ENCODE data around the gene DPM2.

DPM2 gene

DNA sequence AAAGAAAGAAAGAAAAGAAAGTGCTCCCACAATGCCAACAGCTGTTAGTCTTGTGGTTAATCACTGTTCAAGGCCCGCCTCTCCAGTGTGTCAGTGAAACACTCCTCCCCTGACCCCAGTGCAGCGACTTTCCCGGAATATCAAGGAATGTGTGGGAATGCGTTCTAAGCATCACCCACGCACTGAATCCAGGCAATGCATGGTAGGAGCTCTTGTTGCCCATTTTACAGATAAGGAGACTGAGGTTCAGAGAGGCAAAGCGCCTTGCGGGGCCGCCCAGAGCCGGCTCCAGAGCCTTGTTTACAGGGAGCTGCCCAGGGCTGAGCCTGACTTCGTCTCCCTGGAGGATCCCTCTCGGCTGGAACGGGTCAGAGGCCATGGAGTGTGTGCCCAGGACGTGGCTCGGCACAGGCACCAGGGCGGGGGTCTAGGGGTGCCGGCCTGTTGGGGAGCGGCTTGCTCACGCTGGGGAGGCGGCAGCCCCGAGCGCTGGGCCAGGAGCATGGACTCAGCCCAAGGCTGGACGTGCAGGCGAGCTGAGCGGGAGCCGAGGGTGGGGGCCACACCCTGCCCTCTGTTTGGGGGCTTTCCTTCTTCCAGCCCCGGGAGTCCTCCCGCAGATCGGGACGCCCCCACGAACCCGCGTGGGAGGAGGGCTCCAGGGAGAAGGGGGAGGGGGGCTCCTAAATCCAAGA lies 39.1 kb downstream of the DPM2 start:
- H3K4me3 ChIP-seq (ENCODE audit: low read length in 2 of 2), result peak overlapping the region; percentile 67 to 77
- H3K4me1 ChIP-seq (ENCODE audit: control insufficient read depth in 2 of 2, insufficient read depth in 2 of 2, low read length in 2 of 2), result peaks cover 28 to 29% of the 10 kb centered on the region in 2 donors
- H3K27me3 ChIP-seq (ENCODE audit: control insufficient read depth in 2 of 2, insufficient read depth in 2 of 2, low read length in 2 of 2), result no peaks in the 10 kb centered on the region
- peak overlapping the region; percentile 68 to 82 for H3K9ac ChIP-seq (ENCODE audit: low read depth in 1 of 2, low read length in 2 of 2)
- peaks cover 2 to 7% of the 10 kb centered on the region in 2 donors for H3K9me3 ChIP-seq (ENCODE audit: control insufficient read depth in 2 of 2, low read length in 2 of 2)
- peak overlapping the region; percentile 78 to 83 for H3K27ac ChIP-seq (ENCODE audit: low read depth in 2 of 2, low read length in 2 of 2)
- peaks cover 28 to 37% of the 10 kb centered on the region in 2 donors for H3K36me3 ChIP-seq (ENCODE audit: control insufficient read depth in 2 of 2, insufficient read depth in 2 of 2, low read length in 2 of 2)

- Histone ChIP-seq H3K27ac (ENCODE audit: low read depth in 2 of 2, low read length in 2 of 2) (peak overlapping the region; percentile 52 to 68), H3K9me3 (ENCODE audit: control insufficient read depth in 2 of 2, low read length in 2 of 2) (peaks cover 2 to 14% of the 10 kb centered on the region in 2 donors), H3K36me3 (ENCODE audit: control insufficient read depth in 2 of 2, insufficient read depth in 2 of 2, low read length in 2 of 2) (peaks cover 39 to 51% of the 10 kb centered on the region in 2 donors), H3K4me3 (ENCODE audit: low read length in 2 of 2) (peak overlapping the region in 1 of 2 donors; percentile 6), H3K27me3 (ENCODE audit: control insufficient read depth in 2 of 2, insufficient read depth in 2 of 2, low read length in 2 of 2) (no peaks in the 10 kb centered on the region), H3K9ac (ENCODE audit: low read depth in 1 of 2, low read length in 2 of 2) (no peak overlapping the region), H3K4me1 (ENCODE audit: control insufficient read depth in 2 of 2, insufficient read depth in 2 of 2, low read length in 2 of 2) (peaks cover 22 to 24% of the 10 kb centered on the region in 2 donors)
These were observed 40.4 kb downstream of the DPM2 start for GRCh38 chr9:127897193-127897692.

- Histone ChIP-seq H3K36me3 (ENCODE audit: control insufficient read depth in 2 of 2, insufficient read depth in 2 of 2, low read length in 2 of 2) (peaks cover 42 to 53% of the 10 kb centered on the region in 2 donors), H3K4me1 (ENCODE audit: control insufficient read depth in 2 of 2, insufficient read depth in 2 of 2, low read length in 2 of 2) (peaks cover 21 to 22% of the 10 kb centered on the region in 2 donors), H3K27ac (ENCODE audit: low read depth in 2 of 2, low read length in 2 of 2) (no peak overlapping the region), H3K4me3 (ENCODE audit: low read length in 2 of 2) (no peak overlapping the region), H3K27me3 (ENCODE audit: control insufficient read depth in 2 of 2, insufficient read depth in 2 of 2, low read length in 2 of 2) (no peaks in the 10 kb centered on the region), H3K9me3 (ENCODE audit: control insufficient read depth in 2 of 2, low read length in 2 of 2) (peaks cover 2 to 14% of the 10 kb centered on the region in 2 donors), H3K9ac (ENCODE audit: low read depth in 1 of 2, low read length in 2 of 2) (no peak overlapping the region)
These were observed 41.1 kb downstream of the DPM2 start for GRCh38 chr9:127896395-127897192.

DNA sequence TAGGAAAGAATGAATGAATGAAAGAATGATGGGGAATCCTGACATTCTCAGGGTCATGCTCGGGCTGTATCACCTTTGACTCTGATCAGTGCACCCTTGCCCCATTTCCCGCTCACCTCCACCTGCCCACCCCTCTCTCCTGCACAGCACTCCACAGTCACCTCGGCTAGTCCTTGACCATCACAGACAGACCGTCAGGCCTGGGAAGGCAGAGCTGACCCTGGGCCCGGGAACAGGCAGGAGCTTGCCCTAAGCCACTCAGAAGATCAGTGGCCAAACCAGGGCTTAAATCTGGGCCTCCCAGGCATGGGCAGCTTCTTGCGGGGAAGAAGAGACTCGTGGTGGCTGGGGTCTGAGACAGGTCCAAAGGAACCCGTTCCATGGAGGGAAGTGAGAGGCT lies 41.8 kb downstream of the DPM2 start:
- Histone ChIP-seq H3K27ac (ENCODE audit: low read depth in 2 of 2, low read length in 2 of 2) (no peak overlapping the region), H3K9me3 (ENCODE audit: control insufficient read depth in 2 of 2, low read length in 2 of 2) (peaks cover 2 to 14% of the 10 kb centered on the region in 2 donors)

GRCh38 chr9:127893392-127893791 lies 44.3 kb downstream of the DPM2 start:
- Histone ChIP-seq H3K4me1 (ENCODE audit: control insufficient read depth in 2 of 2, insufficient read depth in 2 of 2, low read length in 2 of 2) (peaks cover 9 to 11% of the 10 kb centered on the region in 2 donors), H3K27me3 (ENCODE audit: control insufficient read depth in 2 of 2, insufficient read depth in 2 of 2, low read length in 2 of 2) (no peaks in the 10 kb centered on the region), H3K9me3 (ENCODE audit: control insufficient read depth in 2 of 2, low read length in 2 of 2) (peaks cover 2 to 14% of the 10 kb centered on the region in 2 donors), H3K9ac (ENCODE audit: low read depth in 1 of 2, low read length in 2 of 2) (no peak overlapping the region), H3K4me3 (ENCODE audit: low read length in 2 of 2) (no peak overlapping the region), H3K27ac (ENCODE audit: low read depth in 2 of 2, low read length in 2 of 2) (no peak overlapping the region), H3K36me3 (ENCODE audit: control insufficient read depth in 2 of 2, insufficient read depth in 2 of 2, low read length in 2 of 2) (peaks cover 58 to 67% of the 10 kb centered on the region in 2 donors)

More for the DNA sequence above, 41.8 kb downstream of the DPM2 start:
- H3K4me3 ChIP-seq (ENCODE audit: low read length in 2 of 2), result no peak overlapping the region
- no peak overlapping the region for H3K9ac ChIP-seq (ENCODE audit: low read depth in 1 of 2, low read length in 2 of 2)
- H3K4me1 ChIP-seq (ENCODE audit: control insufficient read depth in 2 of 2, insufficient read depth in 2 of 2, low read length in 2 of 2), result peaks cover 20 to 22% of the 10 kb centered on the region in 2 donors
- H3K27me3 ChIP-seq (ENCODE audit: control insufficient read depth in 2 of 2, insufficient read depth in 2 of 2, low read length in 2 of 2), result no peaks in the 10 kb centered on the region
- peaks cover 46 to 57% of the 10 kb centered on the region in 2 donors for H3K36me3 ChIP-seq (ENCODE audit: control insufficient read depth in 2 of 2, insufficient read depth in 2 of 2, low read length in 2 of 2)

GRCh38 chr9:127892831-127893230 lies 44.8 kb downstream of the DPM2 start:
- Histone ChIP-seq H3K4me1 (ENCODE audit: control insufficient read depth in 2 of 2, insufficient read depth in 2 of 2, low read length in 2 of 2) (peaks cover 5 to 10% of the 10 kb centered on the region in 2 donors), H3K27ac (ENCODE audit: low read depth in 2 of 2, low read length in 2 of 2) (no peak overlapping the region), H3K27me3 (ENCODE audit: control insufficient read depth in 2 of 2, insufficient read depth in 2 of 2, low read length in 2 of 2) (no peaks in the 10 kb centered on the region), H3K4me3 (ENCODE audit: low read length in 2 of 2) (no peak overlapping the region), H3K36me3 (ENCODE audit: control insufficient read depth in 2 of 2, insufficient read depth in 2 of 2, low read length in 2 of 2) (peaks cover 58 to 68% of the 10 kb centered on the region in 2 donors), H3K9me3 (ENCODE audit: control insufficient read depth in 2 of 2, low read length in 2 of 2) (peaks cover 2 to 14% of the 10 kb centered on the region in 2 donors), H3K9ac (ENCODE audit: low read depth in 1 of 2, low read length in 2 of 2) (no peak overlapping the region)

DNA sequence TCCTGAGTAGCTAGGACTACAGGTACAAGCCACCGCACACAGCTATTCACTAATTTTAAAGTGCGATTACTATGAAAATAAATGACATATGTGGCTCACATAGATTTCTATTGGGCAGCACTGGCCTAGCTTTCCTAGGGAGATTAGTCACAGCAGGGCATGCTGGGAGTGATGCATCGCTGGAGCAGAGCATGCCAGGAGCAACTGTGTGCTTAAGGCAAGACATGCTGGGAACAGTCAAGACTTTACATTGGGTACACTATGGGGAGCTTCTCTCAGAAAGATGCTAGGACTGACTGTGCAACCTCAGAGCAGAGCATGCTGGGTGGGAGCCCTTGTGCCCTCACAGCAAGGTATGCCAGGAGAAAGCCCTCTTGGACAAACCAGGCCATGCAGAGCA lies 47.6 kb downstream of the DPM2 start:
- no peak overlapping the region for H3K27ac ChIP-seq (ENCODE audit: low read depth in 2 of 2, low read length in 2 of 2)
- no peaks in the 10 kb centered on the region for H3K27me3 ChIP-seq (ENCODE audit: control insufficient read depth in 2 of 2, insufficient read depth in 2 of 2, low read length in 2 of 2)
- H3K9ac ChIP-seq (ENCODE audit: low read depth in 1 of 2, low read length in 2 of 2), result no peak overlapping the region
- H3K4me3 ChIP-seq (ENCODE audit: low read length in 2 of 2), result no peak overlapping the region
- H3K9me3 ChIP-seq (ENCODE audit: control insufficient read depth in 2 of 2, low read length in 2 of 2), result peaks cover 2 to 11% of the 10 kb centered on the region in 2 donors
- H3K36me3 ChIP-seq (ENCODE audit: control insufficient read depth in 2 of 2, insufficient read depth in 2 of 2, low read length in 2 of 2), result peaks cover 69% of the 10 kb centered on the region in 2 donors
- no peaks in the 10 kb centered on the region for H3K4me1 ChIP-seq (ENCODE audit: control insufficient read depth in 2 of 2, insufficient read depth in 2 of 2, low read length in 2 of 2)

- Histone ChIP-seq H3K9me3 (ENCODE audit: control insufficient read depth in 2 of 2, low read length in 2 of 2) (no peaks in the 10 kb centered on the region), H3K4me1 (ENCODE audit: control insufficient read depth in 2 of 2, insufficient read depth in 2 of 2, low read length in 2 of 2) (peaks cover 0 to 2% of the 10 kb centered on the region in 2 donors), H3K27me3 (ENCODE audit: control insufficient read depth in 2 of 2, insufficient read depth in 2 of 2, low read length in 2 of 2) (no peaks in the 10 kb centered on the region), H3K27ac (ENCODE audit: low read depth in 2 of 2, low read length in 2 of 2) (no peak overlapping the region), H3K36me3 (ENCODE audit: control insufficient read depth in 2 of 2, insufficient read depth in 2 of 2, low read length in 2 of 2) (peaks cover 54 to 58% of the 10 kb centered on the region in 2 donors), H3K4me3 (ENCODE audit: low read length in 2 of 2) (no peak overlapping the region), H3K9ac (ENCODE audit: low read depth in 1 of 2, low read length in 2 of 2) (no peak overlapping the region)
These were observed 49.9 kb downstream of the DPM2 start for GRCh38 chr9:127887792-127888191.

GRCh38 chr9:127886401-127886972 lies 51.2 kb downstream of the DPM2 start:
- Histone ChIP-seq H3K36me3 (ENCODE audit: control insufficient read depth in 2 of 2, insufficient read depth in 2 of 2, low read length in 2 of 2) (peaks cover 47 to 53% of the 10 kb centered on the region in 2 donors), H3K9ac (ENCODE audit: low read depth in 1 of 2, low read length in 2 of 2) (no peak overlapping the region), H3K4me1 (ENCODE audit: control insufficient read depth in 2 of 2, insufficient read depth in 2 of 2, low read length in 2 of 2) (peaks cover 3% of the 10 kb centered on the region in 2 donors), H3K27ac (ENCODE audit: low read depth in 2 of 2, low read length in 2 of 2) (no peak overlapping the region), H3K27me3 (ENCODE audit: control insufficient read depth in 2 of 2, insufficient read depth in 2 of 2, low read length in 2 of 2) (no peaks in the 10 kb centered on the region), H3K9me3 (ENCODE audit: control insufficient read depth in 2 of 2, low read length in 2 of 2) (no peaks in the 10 kb centered on the region), H3K4me3 (ENCODE audit: low read length in 2 of 2) (no peak overlapping the region)
